HG03571 (cell line): ENCODE data around the gene HSFX4.
A peak's percentile ranks its signal among the peaks of the same experiment; 100 is the strongest.
"Not testable (repeated sequence)": the region's sequence is repeated elsewhere in the genome, so short reads cannot be mapped to it uniquely, and the experiment has no call there.

Experiments used
- ATAC-seq: cut with Tn5 transposase; IDR thresholded peaks from one replicate; pipeline ENCODE4 v1.9.1; 2021; ENCODE audit not compliant: unreplicated experiment

HSFX4 gene

GRCh38 chrX:149929400-149929799, at the start of gene HSFX4:
Gene HSFX4 (plus strand): TSS chrX:149929573. CDS start chrX:149929645, 72 bp downstream.
- ATAC-seq: not testable (repeated sequence)

GRCh38 chrX:149881081-149881711, 48.2 kb upstream of the HSFX4 start, which contains the start of gene MAGEA8:
Gene MAGEA8 (plus strand): TSS chrX:149881183. CDS start chrX:149884273, 3,090 bp downstream.
- no peak for ATAC-seq

GRCh38 chrX:149890828-149891227, 38.5 kb upstream of the HSFX4 start:
- not testable (repeated sequence) for ATAC-seq

- ATAC-seq: no peak
Observed at GRCh38 chrX:149898554-149898953, 30.8 kb upstream of the HSFX4 start.

GRCh38 chrX:149903889-149904748, 25.3 kb upstream of the HSFX4 start:
- peak; percentile 64 for ATAC-seq

GRCh38 chrX:149908308-149908707, 21.1 kb upstream of the HSFX4 start:
- ATAC-seq: peak; percentile 72

GRCh38 chrX:149908727-149909126, 20.6 kb upstream of the HSFX4 start:
- ATAC-seq: no peak

- ATAC-seq: no peak
Observed at GRCh38 chrX:149909324-149910177, 19.8 kb upstream of the HSFX4 start.

GRCh38 chrX:149910178-149910695, 19.1 kb upstream of the HSFX4 start:
- ATAC-seq: no peak

GRCh38 chrX:149916745-149917392, 12.5 kb upstream of the HSFX4 start:
- peak; percentile 71 for ATAC-seq

GRCh38 chrX:149923836-149924235, 5.5 kb upstream of the HSFX4 start:
- ATAC-seq: not testable (repeated sequence)

GRCh38 chrX:149924434-149924833, 4.9 kb upstream of the HSFX4 start:
- not testable (repeated sequence) for ATAC-seq

GRCh38 chrX:149927245-149927963, 2.0 kb upstream of the HSFX4 start:
- not testable (repeated sequence) for ATAC-seq

GRCh38 chrX:149927964-149928258, 1.5 kb upstream of the HSFX4 start:
- not testable (repeated sequence) for ATAC-seq

- not testable (repeated sequence) for ATAC-seq
Observed at GRCh38 chrX:149928635-149929034, 738 bp upstream of the HSFX4 start.

- not testable (repeated sequence) for ATAC-seq
Observed at GRCh38 chrX:149931355-149931754, 2.0 kb downstream of the HSFX4 start.

- not testable (repeated sequence) for ATAC-seq
Observed at GRCh38 chrX:149932150-149932549, 2.8 kb downstream of the HSFX4 start.

- ATAC-seq: peak; percentile 33
Observed at GRCh38 chrX:149932970-149933369, 3.6 kb downstream of the HSFX4 start.

GRCh38 chrX:149933547-149933946, 4.2 kb downstream of the HSFX4 start:
- ATAC-seq: not testable (repeated sequence)

GRCh38 chrX:149937328-149937727, 8.0 kb downstream of the HSFX4 start:
- not testable (repeated sequence) for ATAC-seq
